ENCODE measurements around the gene AP2A2. TPM values are rescaled to one million over a fixed set of nuclear protein-coding genes. Genes with fewer than 3 reads are reported as not detected.

The AP2A2 gene
- total RNA-seq, 2 donors from 2014 or later: 79.4 to 97.7 TPM

DNA sequence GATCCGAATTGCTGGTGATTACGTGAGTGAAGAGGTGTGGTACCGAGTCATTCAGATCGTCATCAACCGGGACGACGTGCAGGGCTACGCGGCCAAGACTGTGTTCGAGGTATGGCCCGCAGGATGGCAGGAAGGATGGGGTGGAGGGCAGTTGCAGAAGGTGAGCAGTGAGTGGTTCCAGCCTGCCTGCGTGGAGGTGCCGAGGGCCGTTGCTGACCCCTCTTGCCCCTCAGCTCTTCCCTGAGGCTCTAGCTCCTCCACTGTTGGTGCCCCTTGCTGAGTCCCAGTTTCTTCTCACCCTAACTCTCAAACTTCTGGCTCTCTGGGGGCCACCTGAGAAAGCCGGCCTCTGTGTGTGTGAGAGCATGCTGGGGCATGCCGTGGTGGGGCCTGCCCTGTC, 66.9 kb downstream of the AP2A2 start:
- Mint-ChIP-seq H3K27ac (no peak overlapping the region), H3K4me1 (no peaks in the 10 kb centered on the region)
- no peak overlapping the region for H3K9ac ChIP-seq (ENCODE audit: extremely low read depth, low read length, poor library complexity, severe bottlenecking)

DNA sequence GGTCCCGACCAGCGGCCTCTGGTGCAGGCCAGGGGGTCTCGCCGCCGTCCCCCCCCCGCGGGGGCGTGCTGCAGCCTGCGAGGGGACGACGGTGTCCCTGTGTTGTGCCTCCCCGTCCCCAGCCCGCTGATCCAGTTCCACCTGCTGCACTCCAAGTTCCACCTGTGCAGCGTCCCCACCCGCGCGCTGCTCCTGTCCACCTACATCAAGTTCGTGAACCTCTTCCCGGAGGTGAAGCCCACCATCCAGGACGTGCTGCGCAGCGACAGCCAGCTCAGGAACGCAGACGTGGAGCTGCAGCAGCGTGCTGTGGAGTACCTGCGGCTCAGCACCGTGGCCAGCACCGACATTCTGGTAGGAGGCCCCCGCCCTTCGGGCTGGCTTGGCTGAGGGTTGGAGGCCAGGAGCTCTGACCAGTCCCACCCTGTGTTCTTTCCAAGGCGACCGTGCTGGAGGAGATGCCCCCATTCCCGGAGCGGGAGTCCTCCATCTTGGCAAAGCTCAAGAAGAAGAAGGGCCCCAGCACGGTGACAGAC, 68.0 kb downstream of the AP2A2 start:
- H3K4me1 Mint-ChIP-seq: no peaks in the 10 kb centered on the region
- peaks cover 59% of the 10 kb centered on the region for H3K36me3 Mint-ChIP-seq (ENCODE audit: low read depth)
- Histone ChIP-seq H3K9ac (ENCODE audit: extremely low read depth, low read length, poor library complexity, severe bottlenecking) (no peak overlapping the region), H3K36me3 (ENCODE audit: control insufficient read depth, insufficient read depth, low read length) (peaks cover 26% of the 10 kb centered on the region), H3K4me1 (ENCODE audit: control insufficient read depth, insufficient read depth, low read length) (no peaks in the 10 kb centered on the region), H3K9me3 (ENCODE audit: control insufficient read depth, low read length) (no peaks in the 10 kb centered on the region), H3K27me3 (ENCODE audit: control insufficient read depth, insufficient read depth, low read length, poor library complexity, severe bottlenecking) (no peaks in the 10 kb centered on the region), H3K27ac (ENCODE audit: low read depth, low read length) (no peak overlapping the region), H3K4me3 (ENCODE audit: low read length) (no peak overlapping the region)
- 98% methylated on average over 14 to 35 of the region's 35 CpGs for WGBS, 2 experiments (ENCODE audit: insufficient coverage in 1 of 2, insufficient read length in 1 of 2)
- H3K4me3 Mint-ChIP-seq: no peak overlapping the region
- H3K27me3 Mint-ChIP-seq (ENCODE audit: insufficient read depth): no peaks in the 10 kb centered on the region
- no peak overlapping the region for H3K27ac Mint-ChIP-seq
- no peak for DNase-seq
- no peaks in the 10 kb centered on the region for H3K9me3 Mint-ChIP-seq
- TF ChIP-seq, protein P1, sequence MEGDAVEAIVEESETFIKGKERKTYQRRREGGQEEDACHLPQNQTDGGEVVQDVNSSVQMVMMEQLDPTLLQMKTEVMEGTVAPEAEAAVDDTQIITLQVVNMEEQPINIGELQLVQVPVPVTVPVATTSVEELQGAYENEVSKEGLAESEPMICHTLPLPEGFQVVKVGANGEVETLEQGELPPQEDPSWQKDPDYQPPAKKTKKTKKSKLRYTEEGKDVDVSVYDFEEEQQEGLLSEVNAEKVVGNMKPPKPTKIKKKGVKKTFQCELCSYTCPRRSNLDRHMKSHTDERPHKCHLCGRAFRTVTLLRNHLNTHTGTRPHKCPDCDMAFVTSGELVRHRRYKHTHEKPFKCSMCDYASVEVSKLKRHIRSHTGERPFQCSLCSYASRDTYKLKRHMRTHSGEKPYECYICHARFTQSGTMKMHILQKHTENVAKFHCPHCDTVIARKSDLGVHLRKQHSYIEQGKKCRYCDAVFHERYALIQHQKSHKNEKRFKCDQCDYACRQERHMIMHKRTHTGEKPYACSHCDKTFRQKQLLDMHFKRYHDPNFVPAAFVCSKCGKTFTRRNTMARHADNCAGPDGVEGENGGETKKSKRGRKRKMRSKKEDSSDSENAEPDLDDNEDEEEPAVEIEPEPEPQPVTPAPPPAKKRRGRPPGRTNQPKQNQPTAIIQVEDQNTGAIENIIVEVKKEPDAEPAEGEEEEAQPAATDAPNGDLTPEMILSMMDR (conservative IDR thresholded peaks at IDR 0.05): no peak

More for the DNA sequence above, 66.9 kb downstream of the AP2A2 start:
- Histone ChIP-seq H3K27me3 (ENCODE audit: control insufficient read depth, insufficient read depth, low read length, poor library complexity, severe bottlenecking) (no peaks in the 10 kb centered on the region), H3K4me1 (ENCODE audit: control insufficient read depth, insufficient read depth, low read length) (no peaks in the 10 kb centered on the region), H3K36me3 (ENCODE audit: control insufficient read depth, insufficient read depth, low read length) (peaks cover 35% of the 10 kb centered on the region), H3K27ac (ENCODE audit: low read depth, low read length) (no peak overlapping the region), H3K9me3 (ENCODE audit: control insufficient read depth, low read length) (no peaks in the 10 kb centered on the region), H3K4me3 (ENCODE audit: low read length) (no peak overlapping the region)
- TF ChIP-seq, protein P1 (conservative IDR thresholded peaks at IDR 0.05): no peak
- Mint-ChIP-seq H3K4me3 (no peak overlapping the region), H3K36me3 (ENCODE audit: low read depth) (peaks cover 60% of the 10 kb centered on the region), H3K27me3 (ENCODE audit: insufficient read depth) (no peaks in the 10 kb centered on the region), H3K9me3 (no peaks in the 10 kb centered on the region)
- WGBS, 2 experiments (ENCODE audit: insufficient coverage in 1 of 2, insufficient read length in 1 of 2): 95 to 97% methylated on average over 9 to 16 of the region's 16 CpGs
- no peak for DNase-seq

DNA sequence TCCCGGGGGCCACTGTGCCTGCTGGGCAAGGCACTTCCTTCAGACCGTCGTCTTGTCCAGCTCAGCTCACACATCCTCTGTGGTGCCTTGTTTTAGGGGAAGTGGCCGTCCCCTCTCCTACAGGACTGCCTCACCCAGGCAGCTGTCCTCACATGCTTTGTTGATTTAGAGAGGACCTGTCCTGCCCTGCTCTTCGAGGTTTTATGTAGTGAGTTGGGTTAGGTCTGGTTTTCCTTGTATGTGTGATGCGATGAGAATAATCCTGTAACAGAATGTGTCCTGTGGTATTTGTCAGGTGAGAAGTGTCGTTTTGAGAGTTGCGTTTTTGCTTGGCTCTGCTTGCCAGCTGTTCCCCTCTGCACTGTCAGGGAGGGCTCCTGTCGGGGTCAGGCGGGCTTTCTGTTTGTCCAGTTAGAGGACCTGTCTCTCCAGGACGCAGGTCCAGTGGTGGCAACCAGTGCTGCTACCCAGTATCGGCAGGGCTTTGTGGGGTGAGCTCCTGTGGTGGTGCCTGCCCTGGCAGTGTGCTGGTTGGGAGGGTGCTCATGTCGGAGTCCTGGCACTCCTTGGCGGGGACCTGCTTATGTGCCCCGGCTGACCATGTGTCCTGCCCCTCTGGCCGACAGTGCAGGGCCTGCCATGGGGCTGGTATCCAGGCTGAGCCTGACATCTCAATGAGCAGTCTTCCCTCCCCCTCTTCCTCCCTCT, 69.5 kb downstream of the AP2A2 start:
- DNase-seq: no peak
- H3K36me3 Mint-ChIP-seq (ENCODE audit: low read depth): peaks cover 58% of the 10 kb centered on the region
- WGBS, 2 experiments (ENCODE audit: insufficient coverage in 1 of 2, insufficient read length in 1 of 2): 97% methylated on average over 6 to 16 of the region's 16 CpGs
- Histone ChIP-seq H3K27me3 (ENCODE audit: control insufficient read depth, insufficient read depth, low read length, poor library complexity, severe bottlenecking) (no peaks in the 10 kb centered on the region), H3K4me3 (ENCODE audit: low read length) (no peak overlapping the region), H3K9ac (ENCODE audit: extremely low read depth, low read length, poor library complexity, severe bottlenecking) (no peak overlapping the region), H3K36me3 (ENCODE audit: control insufficient read depth, insufficient read depth, low read length) (peaks cover 17% of the 10 kb centered on the region), H3K4me1 (ENCODE audit: control insufficient read depth, insufficient read depth, low read length) (no peaks in the 10 kb centered on the region), H3K27ac (ENCODE audit: low read depth, low read length) (peak overlapping the region; percentile 70), H3K9me3 (ENCODE audit: control insufficient read depth, low read length) (no peaks in the 10 kb centered on the region)
- H3K27me3 Mint-ChIP-seq (ENCODE audit: insufficient read depth): no peaks in the 10 kb centered on the region
- H3K27ac Mint-ChIP-seq: peak overlapping the region; percentile 33
- no peaks in the 10 kb centered on the region for H3K9me3 Mint-ChIP-seq
- H3K4me3 Mint-ChIP-seq: no peak overlapping the region
- TF ChIP-seq, protein P1 (conservative IDR thresholded peaks at IDR 0.05): no peak
- no peaks in the 10 kb centered on the region for H3K4me1 Mint-ChIP-seq
